Measurements from ENCODE around the gene THAP8. TPM values are rescaled to one million over a fixed set of nuclear protein-coding genes. Genes with fewer than 3 reads are reported as not detected.

THAP8 gene
- total and polyA plus RNA-seq, 5 donors = 1.6 to 6.6 (median 4.4) TPM

DNA sequence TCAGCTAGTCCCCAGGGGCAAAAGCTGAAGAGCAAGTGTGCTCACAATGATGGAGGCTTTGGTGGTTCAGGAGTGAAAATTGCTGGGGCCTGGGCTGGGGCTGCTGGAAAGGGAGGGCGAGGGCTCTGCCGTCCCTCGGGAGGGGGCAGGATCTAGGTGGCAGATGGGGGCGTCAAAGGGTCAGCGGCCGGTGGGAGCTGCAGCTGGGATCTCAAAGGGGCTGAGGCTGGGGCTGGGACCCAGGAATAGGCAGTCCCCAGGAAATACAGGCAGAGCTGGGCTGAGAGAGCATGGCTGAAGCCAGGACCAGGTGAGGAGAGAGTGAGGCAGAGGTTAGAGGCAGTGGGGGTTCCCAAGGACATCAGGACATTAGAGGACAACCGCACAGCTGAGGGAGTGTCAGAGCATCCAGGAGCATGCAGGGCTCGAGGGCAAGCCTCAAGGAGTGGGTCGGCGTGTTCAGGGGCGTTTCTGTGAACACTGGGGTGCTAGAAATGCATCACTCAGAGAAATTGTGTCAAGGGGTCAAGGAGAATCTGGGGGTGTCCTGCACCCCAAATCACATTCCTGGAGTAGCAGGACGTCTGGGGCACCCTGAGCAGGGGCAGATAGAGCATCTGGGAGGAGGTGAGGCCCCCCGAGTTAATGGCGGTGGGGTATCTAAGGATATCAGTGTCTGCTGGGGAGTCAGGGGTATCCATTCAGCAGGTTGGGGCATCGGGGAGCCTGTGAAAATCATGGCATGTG, 44.3 kb downstream of the THAP8 start:
- 50% methylated on average over 15 of the region's 15 CpGs for WGBS
- no peak for ATAC-seq

DNA sequence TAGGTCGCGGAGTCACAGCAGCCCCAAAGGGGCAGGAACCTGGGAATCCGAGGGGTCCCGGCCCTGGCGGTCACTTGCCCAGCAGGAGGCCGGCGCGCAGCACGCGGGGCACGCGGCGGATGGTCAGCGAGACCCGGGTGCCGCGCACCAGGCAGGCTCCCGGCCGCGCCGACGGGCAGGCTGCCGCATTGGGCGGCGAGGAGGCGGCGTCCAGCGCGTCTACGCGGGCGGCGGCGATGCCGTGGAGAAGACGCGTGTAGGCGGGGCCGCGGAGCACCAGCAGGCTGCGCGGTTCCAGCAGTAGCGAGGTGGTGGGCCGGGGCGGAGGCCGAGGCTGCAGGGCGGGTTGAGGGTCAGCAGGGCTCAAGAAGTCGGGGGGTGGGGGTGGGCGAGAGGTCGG, 44.9 kb downstream of the THAP8 start:
- peak overlapping the region; percentile 21 for H3K4me3 ChIP-seq (ENCODE audit: low read length)
- under 1% methylated on average over 50 of the region's 50 CpGs for WGBS
- DNase-seq = peak; percentile 80 to 91 (median 90)
- peaks cover 5% of the 10 kb centered on the region for H3K4me1 ChIP-seq (ENCODE audit: control insufficient read depth, insufficient read depth, low read length)
- no peak overlapping the region for H3K27ac ChIP-seq (ENCODE audit: low read length)
- no peaks in the 10 kb centered on the region for H3K9me3 ChIP-seq (ENCODE audit: control insufficient read depth, low read length)
- intact Hi-C loops (cut with DNase I) = no loop called here
- no peaks in the 10 kb centered on the region for H3K27me3 ChIP-seq (ENCODE audit: control insufficient read depth, insufficient read depth)
- peak; percentile 65 to 68 for ATAC-seq

More for the DNA sequence above, 44.3 kb downstream of the THAP8 start:
- no peak overlapping the region for H3K27ac ChIP-seq (ENCODE audit: low read length)
- intact Hi-C loops (cut with DNase I) = no loop called here
- no peaks in the 10 kb centered on the region for H3K9me3 ChIP-seq (ENCODE audit: control insufficient read depth, low read length)
- DNase-seq = peak in 1 of 3 donors; percentile 14
- peaks cover 8% of the 10 kb centered on the region for H3K4me1 ChIP-seq (ENCODE audit: control insufficient read depth, insufficient read depth, low read length)
- no peaks in the 10 kb centered on the region for H3K27me3 ChIP-seq (ENCODE audit: control insufficient read depth, insufficient read depth)
- peak overlapping the region; percentile 21 for H3K4me3 ChIP-seq (ENCODE audit: low read length)

GRCh38 chr19:36008336-36008978, 45.6 kb downstream of the THAP8 start, which contains the start of gene SYNE4:
Gene SYNE4 (minus strand): TSS chr19:36008813. CDS start chr19:36008681, 132 bp downstream.
- Histone ChIP-seq H3K27ac (ENCODE audit: low read length) (no peak within 1 kb of the TSS), H3K4me1 (ENCODE audit: control insufficient read depth, insufficient read depth, low read length) (peaks cover 3% of the 10 kb centered on the region), H3K27me3 (ENCODE audit: control insufficient read depth, insufficient read depth) (no peaks in the 10 kb centered on the region), H3K9me3 (ENCODE audit: control insufficient read depth, low read length) (no peaks in the 10 kb centered on the region), H3K4me3 (ENCODE audit: low read length) (peak within 1 kb of the TSS; percentile 21)
- 50% methylated on average over 19 of the region's 19 CpGs for WGBS
- intact Hi-C loops (cut with DNase I) = no loop called here
- ATAC-seq (peak; percentile 2 to 4), DNase-seq (no peak)

DNA sequence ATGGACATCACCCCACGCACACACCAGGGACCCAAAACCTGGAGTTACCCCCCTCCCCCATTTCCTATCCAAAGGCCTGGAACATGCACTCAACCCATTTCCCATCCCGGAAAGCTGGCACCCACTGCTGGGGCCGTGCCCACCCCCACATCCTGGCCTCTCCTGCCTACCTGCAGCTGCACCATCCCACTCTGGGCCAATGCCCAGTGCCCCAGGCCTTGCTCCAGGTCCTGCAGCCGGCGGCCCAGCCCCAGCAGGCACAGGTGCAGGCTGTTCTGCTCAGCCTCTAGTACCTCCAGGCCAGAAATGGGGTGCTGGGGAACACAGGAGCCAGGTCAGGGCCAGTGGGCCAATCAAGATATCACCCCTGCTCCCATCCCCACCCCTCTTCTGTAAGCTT, 47.1 kb downstream of the THAP8 start:
- H3K4me3 ChIP-seq (ENCODE audit: low read length) = no peak overlapping the region
- intact Hi-C loops (cut with DNase I) = no loop called here
- WGBS = 85% methylated on average over 5 of the region's 5 CpGs
- no peak overlapping the region for H3K27ac ChIP-seq (ENCODE audit: low read length)
- no peaks in the 10 kb centered on the region for H3K27me3 ChIP-seq (ENCODE audit: control insufficient read depth, insufficient read depth)
- H3K9me3 ChIP-seq (ENCODE audit: control insufficient read depth, low read length) = no peaks in the 10 kb centered on the region
- ATAC-seq (no peak), DNase-seq (no peak)
- H3K4me1 ChIP-seq (ENCODE audit: control insufficient read depth, insufficient read depth, low read length) = no peaks in the 10 kb centered on the region

DNA sequence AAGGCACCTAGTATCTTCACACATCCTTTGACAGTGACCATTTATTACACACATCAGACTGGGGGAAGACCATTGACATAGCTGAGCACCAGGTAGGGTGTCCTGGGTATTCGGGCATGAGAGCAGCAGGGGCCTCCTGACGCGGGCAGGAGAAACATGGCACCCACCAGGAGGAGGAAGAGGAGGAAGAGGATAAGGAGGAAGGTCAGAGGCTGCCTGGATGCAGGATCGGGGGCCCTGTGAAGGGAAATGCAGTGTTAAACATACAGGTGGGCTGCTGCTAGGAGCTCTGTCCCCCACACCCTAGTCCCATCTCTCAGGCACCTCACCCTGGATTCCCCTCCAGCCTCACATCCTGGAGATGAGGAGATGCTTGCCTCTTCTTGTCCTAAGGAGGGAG, 50.8 kb downstream of the THAP8 start:
- peaks cover 4% of the 10 kb centered on the region for H3K4me1 ChIP-seq (ENCODE audit: control insufficient read depth, insufficient read depth, low read length)
- H3K27me3 ChIP-seq (ENCODE audit: control insufficient read depth, insufficient read depth) = no peaks in the 10 kb centered on the region
- H3K27ac ChIP-seq (ENCODE audit: low read length) = no peak overlapping the region
- 96% methylated on average over 4 of the region's 4 CpGs for WGBS
- no peaks in the 10 kb centered on the region for H3K9me3 ChIP-seq (ENCODE audit: control insufficient read depth, low read length)
- ATAC-seq (no peak), DNase-seq (no peak)
- no peak overlapping the region for H3K4me3 ChIP-seq (ENCODE audit: low read length)
- intact Hi-C loops (cut with DNase I) = no loop called here

GRCh38 chr19:36001605-36002004, 52.5 kb downstream of the THAP8 start:
- ATAC-seq = no peak
- Histone ChIP-seq H3K27me3 (ENCODE audit: control insufficient read depth, insufficient read depth) (no peaks in the 10 kb centered on the region), H3K4me1 (ENCODE audit: control insufficient read depth, insufficient read depth, low read length) (peaks cover 4% of the 10 kb centered on the region), H3K27ac (ENCODE audit: low read length) (no peak overlapping the region), H3K9me3 (ENCODE audit: control insufficient read depth, low read length) (no peaks in the 10 kb centered on the region), H3K4me3 (ENCODE audit: low read length) (no peak overlapping the region)
- 95% methylated on average over 3 of the region's 3 CpGs for WGBS
- no peak for DNase-seq
- intact Hi-C loops (cut with DNase I) = no loop called here

GRCh38 chr19:35996777-35997176, 57.3 kb downstream of the THAP8 start:
- DNase-seq (no peak), ATAC-seq (no peak)
- intact Hi-C loops (cut with DNase I) = loop anchor here in 1 of 4 donors (10.0 kb wide), 1 partner anchor 118 kb away; the partner anchor contains the start of genes OVOL3, POLR2I and TBCB
- Histone ChIP-seq H3K27ac (ENCODE audit: low read length) (no peak overlapping the region), H3K4me3 (ENCODE audit: low read length) (no peak overlapping the region), H3K9me3 (ENCODE audit: control insufficient read depth, low read length) (no peaks in the 10 kb centered on the region), H3K27me3 (ENCODE audit: control insufficient read depth, insufficient read depth) (no peaks in the 10 kb centered on the region), H3K4me1 (ENCODE audit: control insufficient read depth, insufficient read depth, low read length) (peaks cover 4% of the 10 kb centered on the region)
- WGBS = 94% methylated on average over 8 of the region's 8 CpGs

- H3K4me1 ChIP-seq (ENCODE audit: control insufficient read depth, insufficient read depth, low read length) = peaks cover 4% of the 10 kb centered on the region
- peak; percentile 98 to 99 (median 99) for DNase-seq
- intact Hi-C loops (cut with DNase I) = loop anchor here in 1 of 4 donors (10.0 kb wide), 1 partner anchor 119 kb away; the partner anchor contains the start of genes OVOL3, POLR2I and TBCB
Observed at GRCh38 chr19:35995048-35995993, 58.8 kb downstream of the THAP8 start, which contains the start of gene SDHAF1. Gene SDHAF1 (plus strand): TSS chr19:35995188. CDS start chr19:35995275, 87 bp downstream.

GRCh38 chr19:35993923-35994598, 60.0 kb downstream of the THAP8 start:
- H3K4me3 ChIP-seq (ENCODE audit: low read length) = peak overlapping the region; percentile 73
- peak; percentile 33 to 75 (median 73) for DNase-seq
- H3K27ac ChIP-seq (ENCODE audit: low read length) = no peak overlapping the region
- peak; percentile 35 to 41 for ATAC-seq
- intact Hi-C loops (cut with DNase I) = loop anchor here in 1 of 4 donors (10.0 kb wide), 1 partner anchor 121 kb away; the partner anchor contains the start of genes OVOL3, POLR2I and TBCB
- WGBS = 30% methylated on average over 49 of the region's 49 CpGs
- H3K9me3 ChIP-seq (ENCODE audit: control insufficient read depth, low read length) = no peaks in the 10 kb centered on the region
- no peaks in the 10 kb centered on the region for H3K27me3 ChIP-seq (ENCODE audit: control insufficient read depth, insufficient read depth)
- H3K4me1 ChIP-seq (ENCODE audit: control insufficient read depth, insufficient read depth, low read length) = peaks cover 2% of the 10 kb centered on the region

More at GRCh38 chr19:35995048-35995993, 58.8 kb downstream of the THAP8 start, which contains the start of gene SDHAF1:
- H3K27ac ChIP-seq (ENCODE audit: low read length) = peak within 1 kb of the TSS; percentile 84
- ATAC-seq = peak; percentile 95 to 96
- H3K4me3 ChIP-seq (ENCODE audit: low read length) = peak within 1 kb of the TSS; percentile 73
- WGBS = under 1% methylated on average over 97 of the region's 97 CpGs
- H3K9me3 ChIP-seq (ENCODE audit: control insufficient read depth, low read length) = no peaks in the 10 kb centered on the region
- no peaks in the 10 kb centered on the region for H3K27me3 ChIP-seq (ENCODE audit: control insufficient read depth, insufficient read depth)
